Measurements from ENCODE around the gene IER5L.

- TF ChIP-seq POLR2A (IDR thresholded peaks at IDR 0.05) (no peak), CTCF (IDR thresholded peaks at IDR 0.05) (no peak)
These were observed 714 bp upstream of the IER5L start for GRCh38 chr9:129178568-129179382.
